C4-2B (cell line): ENCODE measurements around the gene PLCB4.

Experiments used
- ZFX ChIP-seq: fragments of 450-650 bp; IDR thresholded peaks from 2 replicates; pipeline ENCODE4 v1.6.1; 2017
- TF ChIP-seq, protein P1 (sequence below): fragments of 450-650 bp; conservative IDR thresholded peaks from 2 replicates; pipeline ENCODE4 v1.5.1; 2017; ENCODE audit warnings: mild to moderate bottlenecking

DNA sequence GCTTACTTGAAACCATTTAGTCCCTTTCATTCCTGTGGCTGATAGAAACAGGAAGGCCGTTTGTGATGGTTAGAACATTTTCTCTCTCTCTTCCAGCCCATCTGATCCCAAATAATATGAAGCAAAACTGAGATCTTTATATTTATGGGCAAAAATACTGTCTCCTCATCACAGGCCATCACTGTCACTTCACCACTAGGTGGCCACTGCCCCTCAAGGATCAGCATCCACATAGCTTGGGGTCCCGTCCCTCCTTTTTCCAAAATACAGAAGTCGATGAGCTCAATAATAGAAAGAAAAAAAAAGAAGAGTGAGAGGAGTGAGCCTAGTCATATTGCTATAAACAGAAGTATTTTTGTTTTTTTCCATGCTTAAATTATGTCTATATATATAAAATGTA is 399.1 kb downstream of the PLCB4 start:
- TF ChIP-seq, protein P1, sequence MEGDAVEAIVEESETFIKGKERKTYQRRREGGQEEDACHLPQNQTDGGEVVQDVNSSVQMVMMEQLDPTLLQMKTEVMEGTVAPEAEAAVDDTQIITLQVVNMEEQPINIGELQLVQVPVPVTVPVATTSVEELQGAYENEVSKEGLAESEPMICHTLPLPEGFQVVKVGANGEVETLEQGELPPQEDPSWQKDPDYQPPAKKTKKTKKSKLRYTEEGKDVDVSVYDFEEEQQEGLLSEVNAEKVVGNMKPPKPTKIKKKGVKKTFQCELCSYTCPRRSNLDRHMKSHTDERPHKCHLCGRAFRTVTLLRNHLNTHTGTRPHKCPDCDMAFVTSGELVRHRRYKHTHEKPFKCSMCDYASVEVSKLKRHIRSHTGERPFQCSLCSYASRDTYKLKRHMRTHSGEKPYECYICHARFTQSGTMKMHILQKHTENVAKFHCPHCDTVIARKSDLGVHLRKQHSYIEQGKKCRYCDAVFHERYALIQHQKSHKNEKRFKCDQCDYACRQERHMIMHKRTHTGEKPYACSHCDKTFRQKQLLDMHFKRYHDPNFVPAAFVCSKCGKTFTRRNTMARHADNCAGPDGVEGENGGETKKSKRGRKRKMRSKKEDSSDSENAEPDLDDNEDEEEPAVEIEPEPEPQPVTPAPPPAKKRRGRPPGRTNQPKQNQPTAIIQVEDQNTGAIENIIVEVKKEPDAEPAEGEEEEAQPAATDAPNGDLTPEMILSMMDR: peak; percentile 51
- TF ChIP-seq ZFX: no peak
